ENCODE measurements around the gene MAP1LC3B2. TPM values are rescaled to one million over a fixed set of nuclear protein-coding genes. Genes with fewer than 3 reads are reported as not detected.

Gene MAP1LC3B2
- polyA plus RNA-seq, 1 experiment, result 3.8 TPM

DNA sequence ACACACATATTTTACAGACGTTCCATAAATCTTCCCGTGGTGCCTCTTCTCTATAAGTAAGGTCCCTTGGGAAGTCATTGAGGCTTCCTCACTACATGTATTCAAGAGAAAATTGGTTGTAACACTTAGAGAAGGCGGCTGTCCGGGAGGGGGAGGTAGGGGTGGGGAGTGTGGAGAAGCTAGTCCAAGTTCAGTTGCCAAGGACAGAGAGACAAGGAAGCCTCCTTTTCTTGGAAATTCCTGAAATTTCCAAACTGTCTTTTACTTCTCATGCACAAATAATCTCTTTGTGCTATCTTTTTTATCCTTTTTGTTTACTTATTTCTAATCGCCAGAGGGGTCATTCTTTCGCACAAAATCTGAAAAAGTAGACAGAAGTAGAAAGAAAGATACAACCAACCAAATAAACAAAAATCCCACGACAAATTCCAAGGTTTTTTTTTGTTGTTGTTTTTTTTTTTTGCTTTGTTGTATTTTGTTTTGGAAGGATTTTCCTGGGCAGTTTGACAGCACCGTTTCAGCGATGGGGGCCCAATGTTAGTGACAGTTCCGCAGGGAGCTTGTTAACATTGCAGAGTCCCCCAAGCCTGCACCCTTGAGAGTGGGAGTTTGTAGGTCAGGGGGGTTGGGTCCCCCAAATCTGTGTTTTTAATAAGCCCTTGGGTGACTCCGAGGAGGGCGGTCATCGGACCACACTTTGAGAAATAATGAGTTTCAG, 45.2 kb downstream of the MAP1LC3B2 start:
- no peak for DNase-seq (ENCODE audit: low read depth, low spot score)
- CTCF ChIA-PET, result interaction anchor here (0.6 to 0.7 kb wide), 2 partner anchors 278 to 528 kb away, joined by 3 to 4 read pairs; no protein-coding TSS in a partner anchor
- Histone ChIP-seq H3K27me3 (ENCODE audit: control insufficient read depth, insufficient read depth, low read length) (no peaks in the 10 kb centered on the region), H3K9me3 (ENCODE audit: control insufficient read depth, insufficient read depth, low read length) (no peaks in the 10 kb centered on the region; the same call in 1 of the 2 replicates), H3K4me3 (ENCODE audit: low read depth, low read length) (no peak overlapping the region), H3K27ac (ENCODE audit: low read depth, low read length) (no peak overlapping the region)
- POLR2A ChIA-PET, result no interaction called here
- TF ChIP-seq, protein P1, sequence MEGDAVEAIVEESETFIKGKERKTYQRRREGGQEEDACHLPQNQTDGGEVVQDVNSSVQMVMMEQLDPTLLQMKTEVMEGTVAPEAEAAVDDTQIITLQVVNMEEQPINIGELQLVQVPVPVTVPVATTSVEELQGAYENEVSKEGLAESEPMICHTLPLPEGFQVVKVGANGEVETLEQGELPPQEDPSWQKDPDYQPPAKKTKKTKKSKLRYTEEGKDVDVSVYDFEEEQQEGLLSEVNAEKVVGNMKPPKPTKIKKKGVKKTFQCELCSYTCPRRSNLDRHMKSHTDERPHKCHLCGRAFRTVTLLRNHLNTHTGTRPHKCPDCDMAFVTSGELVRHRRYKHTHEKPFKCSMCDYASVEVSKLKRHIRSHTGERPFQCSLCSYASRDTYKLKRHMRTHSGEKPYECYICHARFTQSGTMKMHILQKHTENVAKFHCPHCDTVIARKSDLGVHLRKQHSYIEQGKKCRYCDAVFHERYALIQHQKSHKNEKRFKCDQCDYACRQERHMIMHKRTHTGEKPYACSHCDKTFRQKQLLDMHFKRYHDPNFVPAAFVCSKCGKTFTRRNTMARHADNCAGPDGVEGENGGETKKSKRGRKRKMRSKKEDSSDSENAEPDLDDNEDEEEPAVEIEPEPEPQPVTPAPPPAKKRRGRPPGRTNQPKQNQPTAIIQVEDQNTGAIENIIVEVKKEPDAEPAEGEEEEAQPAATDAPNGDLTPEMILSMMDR (IDR thresholded peaks at IDR 0.05; ENCODE audit: low read depth, low read length), result no peak

DNA sequence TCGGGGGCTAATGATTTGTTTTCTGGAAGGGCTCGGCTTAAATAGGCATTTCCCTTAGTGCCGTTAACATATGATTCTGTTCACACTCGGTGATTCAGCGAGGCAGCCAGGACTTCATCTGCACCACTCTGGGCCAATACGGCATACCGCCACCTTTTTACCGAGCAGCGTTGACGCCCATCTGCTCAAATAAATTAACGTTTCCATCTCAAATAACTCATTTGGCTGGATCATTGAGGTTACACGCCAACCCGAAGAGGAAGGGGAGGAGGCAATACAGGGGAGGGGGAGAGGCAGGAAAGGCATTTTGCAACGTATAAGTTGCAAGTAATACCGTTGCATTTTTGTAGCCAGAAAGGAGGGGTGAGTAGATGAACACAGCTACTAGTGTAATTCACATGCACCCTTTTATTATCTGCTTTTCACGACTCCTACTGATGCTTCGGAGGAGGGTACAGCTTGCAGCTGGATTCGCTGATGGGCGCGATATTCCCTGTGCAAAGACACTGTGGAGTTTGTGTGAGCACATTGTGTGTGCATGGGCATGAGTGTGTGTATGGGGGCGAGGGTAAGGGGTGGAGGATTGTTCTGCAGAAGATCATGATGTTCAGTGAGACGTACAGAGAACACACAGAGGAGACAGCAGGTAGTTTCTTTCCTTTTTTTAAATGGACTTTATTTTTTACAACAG, 45.9 kb downstream of the MAP1LC3B2 start:
- no peaks in the 10 kb centered on the region for H3K27me3 ChIP-seq (ENCODE audit: control insufficient read depth, insufficient read depth, low read length)
- DNase-seq (ENCODE audit: low read depth, low spot score), result no peak
- no peak overlapping the region for H3K27ac ChIP-seq (ENCODE audit: low read depth, low read length)
- no peaks in the 10 kb centered on the region; the same call in 1 of the 2 replicates for H3K9me3 ChIP-seq (ENCODE audit: control insufficient read depth, insufficient read depth, low read length)
- TF ChIP-seq, protein P1 (IDR thresholded peaks at IDR 0.05; ENCODE audit: low read depth, low read length), result no peak
- ChIA-PET POLR2A (no interaction called here), CTCF (interaction anchor here (0.7 kb wide), 1 partner anchor 277 kb away, joined by 3 read pairs; no protein-coding TSS in a partner anchor)
- 0 out of 2 replicates have a peak overlapping the region, but pooled peaks have one; percentile 17 for H3K4me3 ChIP-seq (ENCODE audit: low read depth, low read length)

DNA sequence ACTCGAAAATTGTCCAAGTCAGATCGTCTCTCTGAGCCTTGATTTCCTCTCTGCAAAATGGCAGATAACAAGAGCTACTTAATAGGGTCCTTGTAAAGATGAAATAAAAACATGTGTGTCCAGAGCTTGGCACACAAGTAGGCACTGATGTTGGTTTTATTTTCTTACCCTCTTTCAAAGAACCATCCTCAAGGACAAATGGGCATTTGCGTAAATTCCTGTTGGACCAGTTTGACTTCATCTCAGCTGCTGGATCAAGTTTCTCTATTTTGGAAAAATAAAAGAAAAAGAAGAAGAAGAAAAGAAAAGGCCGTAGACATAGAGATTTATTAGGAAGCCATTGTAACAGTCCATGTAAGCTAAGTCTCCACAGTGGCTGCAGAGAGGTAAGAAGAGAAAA, 47.2 kb downstream of the MAP1LC3B2 start:
- no peak overlapping the region for H3K4me3 ChIP-seq (ENCODE audit: low read depth, low read length)
- DNase-seq (ENCODE audit: low read depth, low spot score), result no peak
- CTCF ChIA-PET, result interaction anchor here (0.6 to 0.8 kb wide), 2 partner anchors 240 to 629 kb away, joined by 3 to 5 read pairs; no protein-coding TSS in a partner anchor
- POLR2A ChIA-PET, result no interaction called here
- H3K27ac ChIP-seq (ENCODE audit: low read depth, low read length), result no peak overlapping the region
- no peaks in the 10 kb centered on the region for H3K27me3 ChIP-seq (ENCODE audit: control insufficient read depth, insufficient read depth, low read length)
- no peaks in the 10 kb centered on the region; the same call in 1 of the 2 replicates for H3K9me3 ChIP-seq (ENCODE audit: control insufficient read depth, insufficient read depth, low read length)
- TF ChIP-seq, protein P1 (IDR thresholded peaks at IDR 0.05; ENCODE audit: low read depth, low read length), result no peak

DNA sequence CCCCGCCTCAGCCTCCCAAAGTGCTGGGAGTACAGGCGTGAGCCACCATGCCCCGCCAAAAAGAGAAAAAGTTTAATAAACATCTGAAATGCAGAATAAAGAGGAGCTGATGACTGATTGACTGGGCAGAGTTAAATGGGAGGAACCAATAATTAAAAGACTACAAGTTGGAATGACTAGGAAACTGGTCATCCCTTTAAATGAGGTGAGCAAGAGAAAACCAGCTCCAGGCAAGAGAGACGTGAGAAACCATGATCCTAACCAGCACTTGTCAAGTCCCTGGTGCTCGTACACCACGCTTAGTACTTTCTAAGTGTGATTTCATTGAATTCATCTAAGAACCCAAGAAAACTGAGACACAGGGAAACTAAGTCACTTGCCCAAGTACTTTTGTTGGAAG, 47.9 kb downstream of the MAP1LC3B2 start:
- Histone ChIP-seq H3K9me3 (ENCODE audit: control insufficient read depth, insufficient read depth, low read length) (no peaks in the 10 kb centered on the region; the same call in 1 of the 2 replicates), H3K27me3 (ENCODE audit: control insufficient read depth, insufficient read depth, low read length) (no peaks in the 10 kb centered on the region), H3K4me3 (ENCODE audit: low read depth, low read length) (no peak overlapping the region), H3K27ac (ENCODE audit: low read depth, low read length) (no peak overlapping the region)
- no peak for DNase-seq (ENCODE audit: low read depth, low spot score)
- CTCF ChIA-PET, result no interaction called here
- POLR2A ChIA-PET, result no interaction called here
- TF ChIP-seq, protein P1 (IDR thresholded peaks at IDR 0.05; ENCODE audit: low read depth, low read length), result no peak

All from AG04450 (cell line).